GM19438 (cell line): ENCODE results near the gene THADA.

Experiments
- ATAC-seq: cut with Tn5 transposase; IDR thresholded peaks from one replicate; pipeline ENCODE4 v1.9.1; 2021; ENCODE audit warnings: low read depth; ENCODE audit not compliant: unreplicated experiment

THADA gene

DNA sequence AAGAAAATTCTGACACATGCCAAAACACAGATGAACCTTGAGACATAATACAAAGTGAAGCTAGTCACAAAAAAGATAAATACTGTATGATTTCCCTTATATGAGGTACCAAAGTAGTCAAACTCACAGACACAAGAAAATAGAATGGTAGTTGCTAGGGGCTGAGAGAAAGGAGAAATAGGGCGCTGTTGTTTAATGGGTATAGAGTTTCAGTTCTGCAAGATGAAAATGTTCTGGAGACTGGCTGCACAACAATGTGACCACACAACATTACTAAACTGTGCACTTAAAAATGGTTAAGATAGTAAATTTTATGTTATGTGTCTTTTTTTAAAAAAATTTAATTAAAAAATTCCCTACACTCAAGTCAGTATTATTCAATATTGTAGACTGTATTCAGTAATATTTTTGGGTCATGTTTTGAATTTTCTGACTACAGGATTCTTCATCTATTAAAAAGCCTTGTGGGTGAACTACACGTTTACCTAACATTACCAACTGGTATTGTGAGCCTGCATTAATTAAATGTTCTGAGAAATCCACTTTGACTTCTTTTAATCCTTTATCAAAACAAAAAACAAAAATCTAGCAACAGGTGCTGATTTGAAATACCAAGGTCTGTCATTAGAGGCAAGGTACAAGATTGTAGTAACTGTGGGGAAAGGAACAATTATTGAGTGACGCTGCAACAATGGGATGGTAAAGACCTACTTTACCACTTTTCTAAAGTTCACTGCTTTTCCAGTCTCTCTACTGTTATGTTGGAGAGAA lies 228.6 kb downstream of the THADA start:
- ATAC-seq, result no peak

- no peak for ATAC-seq
These were observed 232.7 kb downstream of the THADA start for GRCh38 chr2:43363120-43363519.

GRCh38 chr2:43361286-43361685 lies 234.6 kb downstream of the THADA start:
- no peak for ATAC-seq

DNA sequence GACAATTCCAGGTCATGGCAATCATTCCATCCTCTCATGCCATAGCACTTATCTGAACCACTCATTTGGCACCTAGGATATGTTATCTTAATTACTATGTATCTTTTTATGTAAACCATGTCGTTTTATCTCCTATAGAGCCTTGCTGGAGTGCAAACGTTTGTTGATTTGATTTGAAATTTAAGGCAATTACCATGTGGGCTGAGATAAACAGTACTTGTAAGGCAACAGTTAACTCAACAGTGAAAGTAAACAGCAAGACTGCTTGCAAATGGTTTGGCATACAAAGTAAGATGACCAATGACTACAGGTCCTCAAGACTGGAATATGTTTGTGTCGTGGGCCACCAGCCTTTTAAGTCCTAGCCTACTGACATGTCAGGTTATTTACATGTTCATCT lies 235.7 kb downstream of the THADA start:
- no peak for ATAC-seq

DNA sequence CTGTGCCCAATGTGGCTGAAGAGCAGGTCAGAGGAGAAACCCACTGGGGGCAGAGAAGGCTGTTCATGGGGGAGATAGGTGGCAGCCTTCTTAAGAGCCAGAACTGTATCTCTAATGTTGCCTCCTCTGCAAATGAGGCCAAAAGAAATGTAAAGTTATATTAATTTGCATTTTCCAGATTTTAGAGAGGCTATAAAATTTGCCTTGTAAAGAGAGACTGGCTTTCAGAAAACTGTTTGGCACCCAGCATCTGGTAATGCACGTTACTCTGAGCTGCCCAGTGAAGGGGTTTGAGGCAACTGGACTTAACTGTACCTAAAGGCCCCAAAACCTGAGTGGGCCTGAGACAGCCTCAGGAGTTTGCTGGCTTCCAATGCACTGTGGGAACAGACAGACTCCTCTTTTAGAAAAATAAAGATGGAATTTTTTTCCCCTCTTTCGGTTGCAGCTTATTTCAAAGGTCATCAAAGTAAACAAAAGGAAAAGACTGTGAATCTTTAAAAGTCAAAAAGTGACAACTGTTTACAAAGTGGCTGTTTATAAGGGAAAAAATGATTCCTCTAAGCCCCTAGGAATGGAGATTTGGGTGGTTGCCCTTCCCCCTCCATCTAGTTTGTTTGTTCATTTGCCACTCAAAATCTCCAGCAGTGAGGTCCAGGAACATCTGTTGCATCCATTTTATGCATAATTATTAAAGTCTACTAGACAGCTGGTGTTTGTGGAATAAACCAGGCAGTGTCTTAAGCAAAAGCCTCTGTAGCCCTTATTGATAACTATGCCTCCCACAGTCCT lies 237.2 kb downstream of the THADA start:
- no peak for ATAC-seq

GRCh38 chr2:43356774-43357173 lies 239.1 kb downstream of the THADA start:
- ATAC-seq, result no peak

- ATAC-seq, result no peak
These were observed 240.4 kb downstream of the THADA start for GRCh38 chr2:43355399-43355798.

DNA sequence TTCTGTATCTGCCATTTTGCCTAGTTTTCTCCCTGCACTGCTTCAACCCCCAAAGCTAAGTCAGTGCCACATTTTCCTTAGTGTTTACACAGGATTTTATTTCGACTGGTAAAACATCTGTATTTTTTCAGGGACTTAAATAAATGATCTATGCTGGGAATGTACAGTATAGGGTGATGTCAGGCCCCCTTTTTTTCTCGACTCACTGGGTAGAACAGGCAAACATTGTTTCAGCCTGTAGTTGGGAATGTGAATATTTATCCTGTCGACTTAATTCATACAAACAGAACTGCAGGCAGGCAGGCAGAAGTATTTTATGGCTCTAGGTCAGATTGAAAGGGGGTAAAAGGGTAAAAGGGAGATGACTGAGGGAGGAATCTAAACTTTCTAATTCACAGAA lies 245.9 kb downstream of the THADA start:
- ATAC-seq, result no peak

- no peak for ATAC-seq
These were observed 246.8 kb downstream of the THADA start for GRCh38 chr2:43348908-43349661.

- no peak for ATAC-seq
These were observed 248.1 kb downstream of the THADA start for GRCh38 chr2:43347746-43348145.

GRCh38 chr2:43346602-43347567 lies 249.0 kb downstream of the THADA start:
- no peak for ATAC-seq

DNA sequence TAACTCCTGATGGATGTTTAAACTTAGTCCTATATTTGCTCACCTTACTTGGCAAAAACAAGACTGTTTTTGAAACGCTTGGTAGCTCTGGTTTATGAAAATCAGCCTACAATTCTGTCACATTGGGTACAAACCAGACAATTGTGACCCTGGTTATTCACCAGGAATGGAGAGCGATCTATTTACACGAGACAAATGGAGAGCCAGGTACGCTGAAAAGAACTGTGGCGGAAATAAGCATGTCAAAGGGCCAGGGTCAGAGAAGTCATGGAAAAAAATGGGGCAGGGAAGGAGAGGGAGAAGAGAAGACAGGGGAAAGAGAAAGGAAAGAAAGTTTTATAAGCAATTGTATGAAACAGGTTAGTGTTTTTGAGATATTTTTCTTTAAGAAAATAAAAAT lies 250.0 kb downstream of the THADA start:
- ATAC-seq, result no peak

DNA sequence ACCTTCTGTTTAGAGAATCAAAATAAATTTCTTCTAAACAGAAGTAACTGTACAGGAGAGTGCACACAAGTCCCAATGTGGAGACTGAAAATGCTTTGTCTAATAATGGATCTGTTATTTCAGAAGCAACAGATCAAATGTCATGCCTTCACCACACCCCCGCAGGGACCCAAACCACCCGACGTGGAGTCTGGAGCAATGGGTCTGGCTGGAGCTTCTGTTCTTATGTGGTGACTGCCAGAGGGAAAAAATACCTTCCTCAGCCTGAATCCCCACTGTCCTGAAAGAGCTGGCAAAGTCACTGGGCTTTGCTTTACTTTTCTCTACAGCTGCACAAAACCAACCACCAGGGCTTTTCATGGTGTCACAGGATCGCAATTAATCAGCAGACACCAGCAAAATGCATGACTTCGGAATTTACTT lies 250.4 kb downstream of the THADA start:
- no peak for ATAC-seq

- ATAC-seq, result no peak
These were observed 250.9 kb downstream of the THADA start for GRCh38 chr2:43344868-43345373.

DNA sequence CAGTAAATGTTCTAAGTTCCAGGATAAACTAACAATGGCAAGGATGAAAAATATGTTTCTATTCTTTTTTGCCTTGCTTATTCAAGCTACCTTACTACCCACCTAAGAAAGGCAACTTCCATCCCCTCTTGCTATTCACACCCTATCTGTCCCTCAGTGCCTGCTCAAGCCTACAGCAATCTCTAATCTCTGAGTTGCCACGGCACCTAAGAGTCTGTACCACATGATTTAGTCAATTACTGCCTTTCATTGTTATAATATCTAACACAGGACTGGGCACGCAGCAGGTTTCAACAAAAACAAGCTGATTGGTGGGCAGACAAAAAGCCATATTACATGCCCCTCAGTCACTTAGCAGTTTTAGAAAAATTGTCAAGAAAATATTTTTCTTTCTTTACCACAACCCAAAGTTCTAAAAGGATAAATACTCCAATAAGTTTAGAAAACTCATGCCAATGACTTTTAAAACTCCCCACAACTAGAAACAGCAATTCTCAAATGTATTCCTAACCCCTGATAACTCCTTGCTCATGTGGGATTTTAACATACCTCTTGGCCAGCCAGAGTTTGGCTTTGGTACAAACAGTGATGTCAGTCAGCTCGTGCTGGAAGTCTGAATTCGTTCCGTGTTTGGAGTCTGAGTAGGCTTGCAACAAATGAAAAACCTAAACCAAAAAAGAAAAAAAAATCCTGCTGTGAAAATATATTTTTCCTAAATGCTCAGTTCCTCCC lies 252.1 kb downstream of the THADA start:
- no peak for ATAC-seq

GRCh38 chr2:43341959-43342757 lies 253.7 kb downstream of the THADA start:
- no peak for ATAC-seq

- no peak for ATAC-seq
These were observed 254.9 kb downstream of the THADA start for GRCh38 chr2:43340945-43341356.

- ATAC-seq, result no peak
These were observed 255.8 kb downstream of the THADA start for GRCh38 chr2:43340066-43340465.
